Stimulated activated CD4-positive, alpha-beta T cell treated with anti-CD3 and anti-CD28 coated beads, Interleukin-1b, Interleukin-23, amount 100 ng/mL, for 48 hours (primary cell): ENCODE data around the gene IDH1.

ENCODE experiments used
- DNase-seq: peaks from one replicate; pipeline ENCODE4 v3.0.0-alpha.2; 2020

IDH1 gene

GRCh38 chr2:208208335-208209085, 46.4 kb downstream of the IDH1 start:
- no peak for DNase-seq

- no peak for DNase-seq
Observed at GRCh38 chr2:208207769-208208168, 47.1 kb downstream of the IDH1 start.

GRCh38 chr2:208204166-208204565, 50.7 kb downstream of the IDH1 start:
- DNase-seq: no peak

GRCh38 chr2:208195531-208195930, 59.3 kb downstream of the IDH1 start:
- DNase-seq: no peak

GRCh38 chr2:208192611-208193236, 62.1 kb downstream of the IDH1 start:
- no peak for DNase-seq

GRCh38 chr2:208189810-208190503, 64.9 kb downstream of the IDH1 start, which contains the start of gene C2orf80:
Gene C2orf80, minus strand, starts transcription at chr2:208190030. Its CDS starts 3,044 bp downstream, at chr2:208186986.
- DNase-seq: no peak

GRCh38 chr2:208189069-208189809, 65.6 kb downstream of the IDH1 start:
- DNase-seq: no peak

GRCh38 chr2:208186893-208187292, 68.0 kb downstream of the IDH1 start:
- no peak for DNase-seq

GRCh38 chr2:208186465-208186864, 68.4 kb downstream of the IDH1 start:
- DNase-seq: no peak
